Activated effector memory CD4-positive, alpha-beta T cell treated with Interleukin-2 at 50 U/mL for 16 hours (primary cell): ENCODE measurements around the gene PDSS2.

Source experiments
- DNase-seq: peaks from one replicate; pipeline ENCODE4 v3.0.0-alpha.2; 2020

The PDSS2 gene

GRCh38 chr6:107110200-107110599, 349.2 kb downstream of the PDSS2 start:
- DNase-seq, result no peak

DNA sequence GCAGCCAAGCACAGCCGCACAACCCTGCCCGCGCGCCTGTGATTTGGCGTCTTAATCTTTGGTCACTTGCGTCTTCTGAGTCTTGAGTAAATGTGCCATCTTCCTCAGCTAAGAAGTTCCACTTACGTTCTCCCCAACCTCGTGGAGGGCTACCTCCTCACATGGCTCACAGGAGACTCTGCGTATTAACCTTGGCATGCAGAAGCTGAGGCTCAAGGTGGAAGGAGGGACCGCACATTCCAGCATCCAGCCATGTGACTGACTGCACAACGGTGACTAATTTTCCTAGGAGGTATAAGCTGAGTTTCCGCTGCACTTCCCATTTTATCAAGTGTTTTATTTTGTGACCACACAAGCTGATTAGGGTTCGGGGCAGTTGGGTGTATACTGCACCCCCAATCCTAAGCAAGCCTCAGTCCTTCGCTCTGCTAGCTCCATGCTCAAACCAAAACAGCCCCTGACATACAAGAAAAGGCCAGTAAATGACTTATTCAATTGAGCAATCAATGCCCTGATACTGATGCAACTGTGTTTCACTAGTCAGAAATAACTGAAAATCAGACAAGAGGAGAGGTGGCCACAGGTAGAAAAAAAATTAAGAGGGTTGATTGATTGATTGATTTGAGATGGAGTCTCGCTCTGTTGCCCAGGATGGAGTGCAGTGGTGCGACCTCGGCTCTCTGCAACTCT, 351.0 kb downstream of the PDSS2 start:
- DNase-seq, result no peak

DNA sequence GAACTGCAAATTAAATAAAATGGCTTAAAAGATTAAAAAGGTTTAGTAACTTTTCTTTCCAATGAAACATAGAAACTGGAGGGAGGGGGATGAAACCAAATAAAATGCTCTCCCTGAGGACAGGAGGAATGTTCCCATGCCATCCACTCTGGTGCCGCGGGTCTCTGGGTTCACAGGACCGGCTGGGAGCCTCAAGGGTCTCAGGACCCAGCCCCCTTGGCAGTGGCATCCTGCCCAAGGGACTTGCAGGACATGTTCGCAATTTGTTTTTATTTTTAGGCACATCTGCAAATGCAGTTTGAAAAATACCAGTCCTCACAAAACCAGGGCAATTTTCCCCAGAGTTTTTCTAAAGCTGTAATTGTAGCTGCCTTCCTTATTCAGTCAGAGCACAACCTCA, 351.6 kb downstream of the PDSS2 start:
- DNase-seq, result no peak

GRCh38 chr6:107106165-107106564, 353.2 kb downstream of the PDSS2 start:
- DNase-seq, result no peak

DNA sequence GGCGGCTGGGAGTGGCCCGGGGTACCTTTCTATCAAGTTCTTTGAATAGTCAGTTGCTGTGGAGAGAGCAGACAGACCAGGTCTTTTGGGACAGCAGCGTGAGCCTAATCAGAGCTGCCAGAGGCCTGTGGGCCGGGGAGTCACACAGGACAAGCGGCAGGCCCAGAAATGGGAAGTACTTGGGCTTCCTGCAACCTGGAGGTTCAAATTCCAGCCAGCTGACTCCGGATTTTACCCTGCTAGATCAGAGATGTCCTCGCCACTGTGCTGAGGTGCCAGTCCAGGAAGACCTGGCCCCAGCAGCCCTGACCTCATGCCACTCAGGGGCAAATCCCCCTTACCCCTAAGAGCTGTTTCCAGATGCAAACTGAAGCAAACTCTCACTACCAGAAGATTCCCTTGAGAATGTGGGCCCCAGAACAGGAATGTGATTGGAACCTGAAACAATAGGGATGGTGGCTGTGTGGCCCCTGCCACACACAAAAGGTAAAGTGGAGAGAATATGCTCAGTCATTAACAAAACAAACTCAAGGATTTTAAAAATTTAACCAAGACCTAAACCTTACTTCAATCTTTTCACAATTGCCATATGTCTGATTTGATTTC, 353.8 kb downstream of the PDSS2 start:
- no peak for DNase-seq

DNA sequence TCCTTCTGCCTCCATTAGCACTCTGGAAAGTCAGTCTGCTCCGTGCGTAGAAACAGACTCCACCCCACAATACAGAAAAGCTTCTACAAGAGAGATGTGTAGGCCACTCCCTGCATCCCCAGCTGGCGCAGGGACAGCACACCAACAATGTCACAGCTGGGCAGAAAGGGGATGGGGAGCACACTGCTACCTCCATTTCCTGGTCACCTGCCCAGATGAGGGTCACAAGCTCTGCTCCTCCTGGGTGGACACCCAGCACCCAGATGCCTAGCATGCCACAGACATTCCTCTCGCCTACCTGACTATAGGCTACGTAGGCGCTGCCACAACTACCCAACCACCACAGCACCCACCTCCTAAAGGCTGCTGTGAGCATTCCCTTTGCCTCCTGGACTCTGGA, 356.3 kb downstream of the PDSS2 start:
- DNase-seq, result no peak
